ENCODE measurements around the gene CACNB2. TPM values are rescaled to one million over a fixed set of nuclear protein-coding genes. Genes with fewer than 3 reads are reported as not detected.

CACNB2 gene
- total RNA-seq, 2 donors from 2014 or later = 1.9 to 4.6 TPM

- Histone ChIP-seq H3K9me3 (ENCODE audit: control insufficient read depth, low read length) (no peaks in the 10 kb centered on the region), H3K27ac (ENCODE audit: low read depth, low read length) (no peak overlapping the region), H3K27me3 (ENCODE audit: control insufficient read depth, insufficient read depth, low read length, poor library complexity, severe bottlenecking) (no peaks in the 10 kb centered on the region), H3K36me3 (ENCODE audit: control insufficient read depth, insufficient read depth, low read length) (peaks cover 4% of the 10 kb centered on the region), H3K9ac (ENCODE audit: extremely low read depth, low read length, poor library complexity, severe bottlenecking) (no peak overlapping the region), H3K4me3 (ENCODE audit: low read length) (no peak overlapping the region), H3K4me1 (ENCODE audit: control insufficient read depth, insufficient read depth, low read length) (no peaks in the 10 kb centered on the region)
- WGBS, 2 experiments (ENCODE audit: insufficient coverage in 1 of 2, insufficient read length in 1 of 2) = 86% methylated on average over 1 of the region's 1 CpG; no CpG with 5 or more reads in 1 of the 2 experiments
- H3K4me3 Mint-ChIP-seq = no peak overlapping the region
- H3K27me3 Mint-ChIP-seq (ENCODE audit: insufficient read depth) = no peaks in the 10 kb centered on the region
- no peak overlapping the region for H3K27ac Mint-ChIP-seq
- H3K36me3 Mint-ChIP-seq (ENCODE audit: low read depth) = no peaks in the 10 kb centered on the region
- peaks cover 3% of the 10 kb centered on the region for H3K4me1 Mint-ChIP-seq
- no peak for TF ChIP-seq CTCF (conservative IDR thresholded peaks at IDR 0.05)
- H3K9me3 Mint-ChIP-seq = no peaks in the 10 kb centered on the region
- no peak for DNase-seq
Measured at GRCh38 chr10:18523025-18523424, 382.8 kb downstream of the CACNB2 start.

- WGBS, 2 experiments (ENCODE audit: insufficient coverage in 1 of 2, insufficient read length in 1 of 2) = 67 to 93% methylated on average over 1 to 2 of the region's 2 CpGs
- Mint-ChIP-seq H3K27ac (no peak overlapping the region), H3K36me3 (ENCODE audit: low read depth) (no peaks in the 10 kb centered on the region)
Measured at GRCh38 chr10:18523858-18524257, 383.6 kb downstream of the CACNB2 start.

GRCh38 chr10:18527687-18528086 is 387.5 kb downstream of the CACNB2 start:
- Histone ChIP-seq H3K27ac (ENCODE audit: low read depth, low read length) (no peak overlapping the region), H3K9me3 (ENCODE audit: control insufficient read depth, low read length) (peaks cover 12% of the 10 kb centered on the region), H3K4me1 (ENCODE audit: control insufficient read depth, insufficient read depth, low read length) (no peaks in the 10 kb centered on the region), H3K36me3 (ENCODE audit: control insufficient read depth, insufficient read depth, low read length) (peaks cover 9% of the 10 kb centered on the region), H3K9ac (ENCODE audit: extremely low read depth, low read length, poor library complexity, severe bottlenecking) (no peak overlapping the region), H3K4me3 (ENCODE audit: low read length) (no peak overlapping the region), H3K27me3 (ENCODE audit: control insufficient read depth, insufficient read depth, low read length, poor library complexity, severe bottlenecking) (no peaks in the 10 kb centered on the region)
- H3K36me3 Mint-ChIP-seq (ENCODE audit: low read depth) = peaks cover 13% of the 10 kb centered on the region
- no peak for DNase-seq
- no peaks in the 10 kb centered on the region for H3K27me3 Mint-ChIP-seq (ENCODE audit: insufficient read depth)
- H3K27ac Mint-ChIP-seq = no peak overlapping the region
- H3K9me3 Mint-ChIP-seq = peaks cover 6% of the 10 kb centered on the region
- H3K4me3 Mint-ChIP-seq = no peak overlapping the region
- 97 to 100% methylated on average over 1 to 2 of the region's 2 CpGs for WGBS, 2 experiments (ENCODE audit: insufficient coverage in 1 of 2, insufficient read length in 1 of 2)
- H3K4me1 Mint-ChIP-seq = peaks cover 3% of the 10 kb centered on the region
- no peak for TF ChIP-seq CTCF (conservative IDR thresholded peaks at IDR 0.05)

More at GRCh38 chr10:18523858-18524257, 383.6 kb downstream of the CACNB2 start:
- no peak overlapping the region for H3K9ac ChIP-seq (ENCODE audit: extremely low read depth, low read length, poor library complexity, severe bottlenecking)
- H3K9me3 ChIP-seq (ENCODE audit: control insufficient read depth, low read length) = no peaks in the 10 kb centered on the region
- no peak for DNase-seq
- H3K9me3 Mint-ChIP-seq = no peaks in the 10 kb centered on the region
- no peak overlapping the region for H3K27ac ChIP-seq (ENCODE audit: low read depth, low read length)
- H3K4me3 ChIP-seq (ENCODE audit: low read length) = no peak overlapping the region
- peaks cover 3% of the 10 kb centered on the region for H3K4me1 Mint-ChIP-seq
- H3K4me3 Mint-ChIP-seq = no peak overlapping the region
- no peaks in the 10 kb centered on the region for H3K27me3 ChIP-seq (ENCODE audit: control insufficient read depth, insufficient read depth, low read length, poor library complexity, severe bottlenecking)
- no peaks in the 10 kb centered on the region for H3K27me3 Mint-ChIP-seq (ENCODE audit: insufficient read depth)
- peaks cover 4% of the 10 kb centered on the region for H3K36me3 ChIP-seq (ENCODE audit: control insufficient read depth, insufficient read depth, low read length)
- H3K4me1 ChIP-seq (ENCODE audit: control insufficient read depth, insufficient read depth, low read length) = no peaks in the 10 kb centered on the region
- TF ChIP-seq CTCF (conservative IDR thresholded peaks at IDR 0.05) = no peak

All from endodermal cell (in vitro differentiated cells).